Upper lobe of right lung (tissue), 1 donor: Measurements from ENCODE around the gene GPATCH2L. TPM values are rescaled to one million over a fixed set of nuclear protein-coding genes. Genes with fewer than 3 reads are reported as not detected.

Source experiments
- ATAC-seq: fragments of 200-7000 bp; cut with Tn5 transposase; one replicate; pipeline ENCODE4 v1.9.1; 2020; ENCODE audit warnings: mild to moderate bottlenecking, moderate library complexity
- DNase-seq: peaks from one replicate; pipeline ENCODE4 v3.0.0-alpha.2; 2020
- H3K27ac ChIP-seq: fragments of 200-600 bp; one replicate; pipeline ENCODE4 v1.8.0; 2022
- H3K27me3 ChIP-seq: fragments of 200-600 bp; one replicate; pipeline ENCODE4 v1.8.0; 2022; ENCODE audit warnings: mild to moderate bottlenecking
- H3K36me3 ChIP-seq: fragments of 200-600 bp; one replicate; pipeline ENCODE4 v1.8.0; 2022
- H3K4me1 ChIP-seq: fragments of 200-600 bp; one replicate; pipeline ENCODE4 v1.8.0; 2022
- H3K4me3 ChIP-seq: fragments of 200-600 bp; one replicate; pipeline ENCODE4 v1.8.0; 2022; ENCODE audit warnings: mild to moderate bottlenecking
- H3K9me3 ChIP-seq: fragments of 200-600 bp; one replicate; pipeline ENCODE4 v1.8.0; 2022
- CTCF ChIP-seq: fragments of 200-600 bp; IDR thresholded peaks from one replicate; pipeline ENCODE4 v1.8.0; 2022; ENCODE audit warnings: antibody characterized with exemption
- intact Hi-C: fragments of 100-400 bp; cut with DNase I; formaldehyde crosslinking; loops from one replicate; pipeline ENCODE4 v1.11.0; 2022
- total RNA-seq: library from RNA; stranded (reverse); fragmentation: NEBNext Ultra II Directional; extraction: Animal tissue kit (Norgen Biotek cat#: 25700); gene quantifications from one replicate; pipeline ENCODE4 v1.2.1, GENCODE V29; 2021
- donor health status: DM: no; HTN: yes; CAD: no; lungs with severe emphysema.

The GPATCH2L gene
- total RNA-seq, 1 donor from 2014 or later, result 46.5 TPM

DNA sequence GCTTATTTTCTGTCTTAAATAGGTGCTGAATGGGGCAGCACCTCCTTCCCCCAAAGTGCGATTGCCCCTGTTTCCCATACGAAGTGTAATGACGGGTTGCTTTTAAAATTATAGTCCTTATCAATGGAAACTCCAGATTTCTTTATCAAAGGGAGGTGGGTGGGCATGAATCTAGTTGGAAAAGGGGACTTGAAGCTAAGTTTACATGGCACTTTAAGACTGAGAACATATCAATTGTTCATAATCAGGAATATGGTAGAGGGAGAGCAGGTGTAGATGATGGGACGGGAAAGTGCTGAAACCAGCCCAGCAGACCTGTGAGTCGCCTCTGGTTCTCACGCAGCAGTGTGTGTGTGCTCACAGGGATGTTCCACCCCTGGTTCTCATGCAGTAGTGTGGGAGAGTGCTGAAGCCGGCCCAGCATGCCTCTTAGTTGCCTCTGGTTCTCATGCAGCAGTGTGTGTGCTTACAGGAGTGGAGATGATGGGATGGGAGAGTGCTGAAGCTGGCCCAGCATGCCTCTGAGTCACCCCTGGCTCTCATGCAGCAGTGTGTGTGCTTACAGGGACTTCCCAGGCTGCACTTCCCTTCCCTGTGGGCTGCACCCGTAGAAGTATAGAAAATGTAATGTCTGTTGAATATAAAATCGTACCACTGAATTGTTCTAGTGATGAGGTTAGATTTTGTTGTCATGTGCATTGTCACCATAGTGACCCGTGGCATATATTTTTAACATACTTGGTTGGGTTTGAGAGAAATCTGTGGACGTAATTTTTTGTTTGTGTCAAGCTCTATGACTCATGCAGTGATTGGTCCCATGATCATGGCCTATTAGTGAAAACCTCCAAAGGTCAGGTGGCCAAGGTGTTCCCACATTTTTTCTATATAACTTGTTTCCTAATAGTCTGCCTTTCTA lies 51.6 kb downstream of the GPATCH2L start:
- H3K27me3 ChIP-seq, result no peaks in the 10 kb centered on the region
- peak; percentile 86 for ATAC-seq
- intact Hi-C loops, result no loop called here
- no peak overlapping the region for H3K4me3 ChIP-seq
- no peaks in the 10 kb centered on the region for H3K4me1 ChIP-seq
- no peak for TF ChIP-seq CTCF
- no peak for DNase-seq
- peaks cover 29% of the 10 kb centered on the region for H3K36me3 ChIP-seq
- H3K9me3 ChIP-seq, result no peaks in the 10 kb centered on the region
- H3K27ac ChIP-seq, result no peak overlapping the region

DNA sequence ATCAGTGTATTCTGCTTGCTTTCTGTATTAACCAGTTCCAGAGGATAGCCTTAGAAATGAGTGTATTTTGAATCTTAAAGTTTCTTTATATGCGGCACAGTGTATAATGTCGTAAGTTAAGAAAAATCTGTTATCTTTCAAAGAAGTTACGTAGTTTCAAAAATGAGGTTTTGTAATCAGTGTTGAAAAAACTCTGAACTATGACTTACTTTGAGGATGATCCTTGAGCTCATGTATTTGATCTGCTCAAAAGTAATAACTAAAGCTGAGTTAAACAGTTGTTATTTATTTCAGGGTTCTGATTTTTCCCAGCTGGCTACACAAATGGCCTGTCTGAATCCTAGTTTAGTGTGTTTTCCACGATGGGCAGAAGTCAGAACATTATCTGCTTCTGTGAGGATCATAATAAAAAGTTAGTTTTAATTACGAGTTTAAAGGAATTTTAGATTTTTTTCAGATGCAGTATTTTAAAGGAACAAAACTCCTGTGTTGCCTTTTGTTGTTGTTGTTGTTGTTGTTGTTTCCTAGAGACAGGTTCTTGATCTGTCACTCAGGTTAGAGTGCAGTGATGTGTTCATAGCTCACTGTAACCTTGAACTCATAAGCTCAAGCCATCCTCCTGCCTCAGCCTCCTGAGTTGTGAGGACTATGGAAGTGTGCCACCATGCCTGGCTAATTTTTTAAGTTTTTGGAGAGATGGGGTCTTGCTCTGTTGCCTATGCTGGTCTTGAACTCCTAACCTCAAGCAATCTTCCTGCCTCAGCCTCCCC lies 52.9 kb downstream of the GPATCH2L start:
- Histone ChIP-seq H3K4me1 (no peaks in the 10 kb centered on the region), H3K4me3 (no peak overlapping the region), H3K27me3 (no peaks in the 10 kb centered on the region), H3K9me3 (no peaks in the 10 kb centered on the region), H3K36me3 (peaks cover 17% of the 10 kb centered on the region), H3K27ac (no peak overlapping the region)
- intact Hi-C loops, result no loop called here
- ATAC-seq (no peak), DNase-seq (no peak)
- no peak for TF ChIP-seq CTCF

GRCh38 chr14:76205708-76206107 lies 54.0 kb downstream of the GPATCH2L start:
- H3K27ac ChIP-seq, result no peak overlapping the region
- DNase-seq (no peak), ATAC-seq (no peak)
- no peaks in the 10 kb centered on the region for H3K27me3 ChIP-seq
- H3K9me3 ChIP-seq, result no peaks in the 10 kb centered on the region
- H3K4me3 ChIP-seq, result no peak overlapping the region
- intact Hi-C loops, result no loop called here
- no peaks in the 10 kb centered on the region for H3K4me1 ChIP-seq
- H3K36me3 ChIP-seq, result peaks cover 12% of the 10 kb centered on the region
- TF ChIP-seq CTCF, result no peak

GRCh38 chr14:76208340-76208739 lies 56.6 kb downstream of the GPATCH2L start:
- Histone ChIP-seq H3K27ac (no peak overlapping the region), H3K27me3 (no peaks in the 10 kb centered on the region), H3K4me1 (no peaks in the 10 kb centered on the region), H3K36me3 (no peaks in the 10 kb centered on the region), H3K9me3 (peaks cover 4% of the 10 kb centered on the region), H3K4me3 (no peak overlapping the region)
- DNase-seq (no peak), ATAC-seq (no peak)
- intact Hi-C loops, result no loop called here
- TF ChIP-seq CTCF, result no peak

GRCh38 chr14:76212242-76212641 lies 60.5 kb downstream of the GPATCH2L start:
- Histone ChIP-seq H3K4me3 (no peak overlapping the region), H3K4me1 (no peaks in the 10 kb centered on the region), H3K9me3 (peaks cover 10% of the 10 kb centered on the region), H3K36me3 (no peaks in the 10 kb centered on the region), H3K27me3 (no peaks in the 10 kb centered on the region), H3K27ac (no peak overlapping the region)
- ATAC-seq, result no peak
- intact Hi-C loops, result no loop called here
- DNase-seq, result no peak
- no peak for TF ChIP-seq CTCF
